Aorta (tissue), 5 donors: ENCODE measurements around the gene CTNNA2. TPM values are rescaled to one million over a fixed set of nuclear protein-coding genes. Genes with fewer than 3 reads are reported as not detected.

Source experiments
- ATAC-seq: fragments of 200-7000 bp; cut with Tn5 transposase; one replicate; pipeline ENCODE4 v1.9.1; 2022; ENCODE audit warnings: moderate library complexity; ENCODE audit not compliant: low FRiP score
- DNase-seq, 2 donors: peaks; one replicate each; pipeline ENCODE4 v3.0.0-alpha.2; 2020
- H3K27ac ChIP-seq, 2 donors: one replicate each; pipeline ENCODE4 v1.5.1; 2013; ENCODE audit warnings: low read length in 2 of 2, mild to moderate bottlenecking in 2 of 2, moderate library complexity in 2 of 2, control low read depth in 1 of 2, inconsistent platforms in 1 of 2, low read depth in 1 of 2
- H3K27me3 ChIP-seq, 2 donors: one replicate each; pipeline ENCODE4 v1.6.1; 2013; ENCODE audit warnings: control low read depth in 1 of 2, low read length in 1 of 2, mild to moderate bottlenecking in 1 of 2, moderate library complexity in 1 of 2; ENCODE audit not compliant: insufficient read depth in 2 of 2, control insufficient read depth in 1 of 2
- H3K36me3 ChIP-seq, 2 donors: one replicate each; pipeline ENCODE4 v1.6.1; 2013; ENCODE audit warnings: control low read depth in 1 of 2, low read length in 1 of 2, mild to moderate bottlenecking in 1 of 2; ENCODE audit not compliant: insufficient read depth in 2 of 2, control insufficient read depth in 1 of 2
- H3K4me1 ChIP-seq, 2 donors: one replicate each; pipeline ENCODE4 v1.6.1; 2013; ENCODE audit warnings: low read length in 2 of 2, control low read depth in 1 of 2, mild to moderate bottlenecking in 1 of 2, moderate library complexity in 1 of 2; ENCODE audit not compliant: insufficient read depth in 2 of 2, control insufficient read depth in 1 of 2
- H3K4me3 ChIP-seq, 2 donors: one replicate each; pipeline ENCODE4 v1.5.1; 2013; ENCODE audit warnings: low read length in 2 of 2, control low read depth in 1 of 2, mild to moderate bottlenecking in 1 of 2
- H3K9me3 ChIP-seq: one replicate; pipeline ENCODE4 v1.6.1; 2013; ENCODE audit warnings: mild to moderate bottlenecking, low read length; ENCODE audit not compliant: control insufficient read depth
- WGBS, 2 donors: extraction: QIAGEN DNeasy Blood & Tissue Kit; methylation state at CpG; one replicate each; pipeline ENCODE4 v1.1.7; 2013; 5-methylcytosine and 5-hydroxymethylcytosine counted together
- intact Hi-C, 2 donors: fragments of 100-400 bp; cut with DNase I; formaldehyde crosslinking; loops; one replicate each; pipeline versions ENCODE4 v1.14.2 to v1.15.0; 2022
- polyA plus RNA-seq, 2 donors: library from polyadenylated mRNA; stranded (reverse); fragments of 200-250 nt; gene quantifications; one replicate each; pipeline ENCODE4 v1.2.3, GENCODE V29; 2013
- total RNA-seq, 2 donors: library from RNA; stranded (reverse); fragmentation: NEBNext Ultra II Directional; extraction: Animal tissue kit (Norgen Biotek cat#: 25700); gene quantifications; one replicate each; pipeline ENCODE4 v1.2.1, GENCODE V29; 2021
- donor health status: healthy with polysubstance abuse.
- donor health status: Bipolar disorder and iron deficiency.
- donor health status: DM: no; HTN: no; CAD: no.
- donor health status: DM: no; HTN: no; CAD: no.
- donor health status: DM: yes; HTN: yes; CAD: no.

The CTNNA2 gene
- total and polyA plus RNA-seq, 4 donors: 0.05 to 0.12 TPM; not detected in 2

DNA sequence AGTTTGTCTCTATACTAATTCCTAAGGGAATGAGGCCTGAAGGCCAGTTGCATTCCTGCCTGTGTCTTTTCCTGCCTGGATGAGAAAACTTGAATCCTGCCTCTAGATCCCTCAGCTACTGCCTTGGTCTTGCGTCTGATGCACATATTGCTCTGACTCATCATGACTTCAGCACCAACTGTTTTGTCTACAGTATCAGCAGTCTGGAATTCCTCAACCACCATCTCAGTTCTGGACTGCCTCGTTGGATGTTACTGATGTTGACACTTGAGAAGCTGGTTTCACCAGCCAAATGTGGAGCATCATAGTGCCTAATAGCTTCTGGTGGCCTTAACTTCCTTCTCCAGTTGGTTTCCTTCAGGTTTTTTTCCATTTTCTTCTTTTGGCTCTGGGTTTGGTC lies 211.0 kb downstream of the CTNNA2 start:
- Histone ChIP-seq H3K27ac (no peak overlapping the region), H3K9me3 (peaks cover 2% of the 10 kb centered on the region), H3K4me1 (no peaks in the 10 kb centered on the region), H3K4me3 (no peak overlapping the region), H3K27me3 (no peaks in the 10 kb centered on the region), H3K36me3 (no peaks in the 10 kb centered on the region)
- no peak for DNase-seq
- 54 to 69% methylated on average over 2 of the region's 2 CpGs for WGBS, 2 donors
- no peak for ATAC-seq
- intact Hi-C loops: no loop called here

DNA sequence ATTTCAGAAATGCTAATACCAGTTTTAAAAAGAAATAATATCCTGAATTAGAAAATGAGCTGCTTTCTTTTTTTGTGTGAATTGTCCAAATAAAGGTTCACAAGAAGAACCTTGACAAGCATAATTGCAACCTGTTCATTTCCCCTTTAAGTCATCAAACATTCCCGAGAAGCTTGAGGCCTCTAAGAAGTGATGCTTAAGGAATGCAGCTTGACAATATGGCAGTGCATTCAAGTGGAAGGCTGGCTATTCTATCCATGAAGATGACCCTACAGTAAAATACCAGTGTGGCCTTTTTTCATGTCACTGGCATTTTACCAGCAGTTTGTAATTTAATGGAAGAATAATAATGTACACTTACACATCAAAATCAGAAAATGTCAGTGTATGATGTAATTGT lies 216.7 kb downstream of the CTNNA2 start:
- ATAC-seq (no peak), DNase-seq (no peak)
- H3K36me3 ChIP-seq: no peaks in the 10 kb centered on the region
- no peaks in the 10 kb centered on the region for H3K27me3 ChIP-seq
- no peaks in the 10 kb centered on the region for H3K9me3 ChIP-seq
- H3K4me3 ChIP-seq: no peak overlapping the region
- no peaks in the 10 kb centered on the region for H3K4me1 ChIP-seq
- 42% methylated on average over 1 of the region's 1 CpG for WGBS, 2 donors
- intact Hi-C loops: no loop called here
- no peak overlapping the region for H3K27ac ChIP-seq

DNA sequence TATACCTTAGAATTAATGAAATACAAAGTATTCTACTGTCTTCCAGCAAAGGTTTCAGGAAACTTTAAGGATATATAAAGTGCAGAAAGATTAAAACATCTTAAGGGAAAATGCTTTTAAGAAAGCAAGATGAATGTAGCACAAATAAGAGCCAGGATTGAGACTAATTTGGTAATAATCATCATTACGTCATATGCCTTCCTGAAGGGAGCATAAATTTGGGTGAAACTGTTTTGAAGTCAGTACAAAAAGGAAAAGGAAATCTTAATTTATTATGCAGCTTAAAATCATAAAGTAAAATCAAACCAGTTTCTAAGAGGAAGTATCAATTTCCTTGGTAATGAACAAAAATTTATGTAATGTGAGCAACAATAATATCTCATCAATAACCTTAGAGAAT lies 221.7 kb downstream of the CTNNA2 start:
- H3K27me3 ChIP-seq: no peaks in the 10 kb centered on the region
- H3K4me1 ChIP-seq: no peaks in the 10 kb centered on the region
- no peaks in the 10 kb centered on the region for H3K9me3 ChIP-seq
- no peak overlapping the region for H3K4me3 ChIP-seq
- WGBS, 2 donors: 59 to 78% methylated on average over 1 of the region's 1 CpG
- intact Hi-C loops: no loop called here
- no peak for DNase-seq
- H3K36me3 ChIP-seq: no peaks in the 10 kb centered on the region
- no peak overlapping the region for H3K27ac ChIP-seq
- ATAC-seq: no peak

- DNase-seq (no peak), ATAC-seq (no peak)
- WGBS, 2 donors: 75 to 77% methylated on average over 6 of the region's 6 CpGs
- H3K27ac ChIP-seq: no peak overlapping the region
- no peaks in the 10 kb centered on the region for H3K9me3 ChIP-seq
- intact Hi-C loops: no loop called here
- H3K36me3 ChIP-seq: no peaks in the 10 kb centered on the region
- no peak overlapping the region for H3K4me3 ChIP-seq
- H3K4me1 ChIP-seq: no peaks in the 10 kb centered on the region
- H3K27me3 ChIP-seq: no peaks in the 10 kb centered on the region
Measured at GRCh38 chr2:79740879-79741443, 228.1 kb downstream of the CTNNA2 start.

- intact Hi-C loops: no loop called here
- Histone ChIP-seq H3K9me3 (peaks cover 2% of the 10 kb centered on the region), H3K4me3 (no peak overlapping the region), H3K27me3 (no peaks in the 10 kb centered on the region), H3K27ac (no peak overlapping the region), H3K4me1 (no peaks in the 10 kb centered on the region), H3K36me3 (no peaks in the 10 kb centered on the region)
- WGBS, 2 donors: 82 to 84% methylated on average over 6 of the region's 6 CpGs
- DNase-seq: no peak
- no peak for ATAC-seq
Measured at GRCh38 chr2:79750321-79750720, 237.5 kb downstream of the CTNNA2 start.

DNA sequence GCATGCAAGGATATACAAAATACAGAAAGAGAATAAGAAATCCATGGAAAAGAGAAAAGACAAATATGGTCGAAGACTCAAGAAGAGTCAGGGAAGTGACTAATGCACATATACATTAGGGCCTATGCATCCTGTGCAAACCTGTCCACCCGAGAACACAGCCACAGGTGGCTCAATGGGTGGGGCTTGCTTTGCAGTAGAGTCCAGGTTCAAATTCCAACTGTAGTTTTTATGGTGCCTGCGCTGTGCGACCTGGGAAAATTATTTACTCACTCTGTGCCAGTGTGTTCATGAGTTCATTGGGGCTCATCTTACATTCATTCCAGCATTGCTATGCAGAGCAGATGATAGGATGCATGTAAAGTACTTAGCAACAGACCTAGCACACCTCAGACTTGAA lies 244.7 kb downstream of the CTNNA2 start:
- intact Hi-C loops: no loop called here
- Histone ChIP-seq H3K4me1 (no peaks in the 10 kb centered on the region), H3K36me3 (no peaks in the 10 kb centered on the region), H3K27ac (no peak overlapping the region), H3K9me3 (peaks cover 2% of the 10 kb centered on the region), H3K27me3 (no peaks in the 10 kb centered on the region), H3K4me3 (no peak overlapping the region)
- no peak for ATAC-seq
- no peak for DNase-seq
- 84 to 87% methylated on average over 4 of the region's 4 CpGs for whole genome bisulfite sequencing, 2 donors

DNA sequence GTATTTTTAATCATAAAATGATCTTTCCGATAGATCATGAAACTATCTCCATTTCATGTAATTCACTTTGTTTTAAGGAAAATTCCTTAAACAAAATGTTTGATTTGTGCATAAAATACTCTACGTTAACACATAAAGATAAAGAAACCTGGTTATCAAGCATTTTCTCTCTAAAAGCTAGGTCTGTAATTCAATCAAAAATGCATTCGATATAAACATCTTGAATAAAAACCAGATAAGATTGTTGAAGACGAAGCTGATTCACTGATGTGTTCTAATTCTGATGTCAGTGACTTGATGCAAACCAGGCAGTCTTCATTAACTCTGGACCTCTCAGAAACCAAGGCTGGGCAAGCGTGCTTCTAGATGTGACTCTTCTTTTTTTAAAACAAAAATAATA lies 245.2 kb downstream of the CTNNA2 start:
- Histone ChIP-seq H3K4me3 (no peak overlapping the region), H3K27me3 (no peaks in the 10 kb centered on the region), H3K4me1 (no peaks in the 10 kb centered on the region), H3K9me3 (peaks cover 2% of the 10 kb centered on the region), H3K36me3 (no peaks in the 10 kb centered on the region), H3K27ac (no peak overlapping the region)
- DNase-seq (no peak), ATAC-seq (no peak)
- intact Hi-C loops: no loop called here
- 74 to 78% methylated on average over 5 of the region's 5 CpGs for WGBS, 2 donors

GRCh38 chr2:79758749-79759282 lies 246.0 kb downstream of the CTNNA2 start:
- ATAC-seq: no peak
- Histone ChIP-seq H3K4me1 (no peaks in the 10 kb centered on the region), H3K27me3 (no peaks in the 10 kb centered on the region), H3K36me3 (no peaks in the 10 kb centered on the region), H3K27ac (no peak overlapping the region), H3K4me3 (no peak overlapping the region), H3K9me3 (peaks cover 2% of the 10 kb centered on the region)
- 55 to 66% methylated on average over 6 of the region's 6 CpGs for WGBS, 2 donors
- intact Hi-C loops: no loop called here
- DNase-seq: no peak

DNA sequence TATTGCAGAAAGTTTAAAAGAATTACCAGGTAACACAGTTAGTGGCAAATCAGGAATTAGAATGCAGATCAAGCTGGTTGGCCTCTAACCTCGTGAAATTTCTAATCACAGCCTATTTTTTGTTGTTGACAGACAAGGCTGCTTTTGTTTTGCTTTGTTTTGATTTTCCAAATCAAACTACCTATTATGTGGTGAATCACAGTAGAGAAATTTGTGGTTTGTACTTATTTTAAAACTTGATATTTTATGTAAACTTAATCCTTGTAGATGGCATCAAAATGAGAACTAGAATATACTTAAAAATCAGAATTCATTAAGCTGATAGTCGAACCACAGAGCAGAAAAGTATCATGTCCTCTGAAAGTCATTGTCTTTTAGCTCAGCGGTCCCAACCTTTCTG lies 258.1 kb downstream of the CTNNA2 start:
- Histone ChIP-seq H3K27me3 (no peaks in the 10 kb centered on the region), H3K36me3 (no peaks in the 10 kb centered on the region), H3K27ac (no peak overlapping the region), H3K4me3 (no peak overlapping the region), H3K9me3 (no peaks in the 10 kb centered on the region), H3K4me1 (no peaks in the 10 kb centered on the region)
- intact Hi-C loops: no loop called here
- WGBS, 2 donors: 66 to 72% methylated on average over 3 of the region's 3 CpGs
- no peak for DNase-seq
- ATAC-seq: no peak
